Measurements from ENCODE around the gene UBE3C.

DNA sequence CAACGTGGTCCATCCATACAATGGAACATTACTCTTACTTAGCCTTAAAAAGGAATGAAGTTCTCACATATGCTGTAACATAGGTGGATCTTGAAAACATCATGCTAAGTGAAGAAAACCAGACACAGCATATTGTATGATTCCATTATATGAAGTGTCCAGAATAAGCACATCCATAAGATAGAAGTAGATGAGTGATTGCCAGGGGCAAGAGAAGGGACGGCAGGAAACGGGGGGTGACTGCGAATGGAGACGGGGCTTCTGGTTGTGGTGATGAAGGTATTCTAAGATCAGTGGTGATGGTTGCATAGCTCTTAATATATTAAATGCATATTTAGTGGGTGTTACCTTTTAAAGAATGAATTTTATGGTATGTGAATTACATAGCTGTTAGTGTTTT is 29.8 kb downstream of the UBE3C start:
- TF ChIP-seq IKZF4 (CRISPR knock-in tag; IDR thresholded peaks at IDR 0.05; ENCODE audit: borderline replicate concordance, low read depth, not compliant biosample characterization) (no peak), TARDBP (CRISPR knock-in tag; IDR thresholded peaks at IDR 0.05) (no peak), GABPA (IDR thresholded peaks at IDR 0.05; ENCODE audit: low read depth, low read length) (no peak), GABPA (CRISPR knock-in tag; IDR thresholded peaks at IDR 0.05; ENCODE audit: low read depth) (no peak), RAD21 (CRISPR knock-in tag; IDR thresholded peaks at IDR 0.05) (no peak), POLR2AphosphoS2 (IDR thresholded peaks at IDR 0.05; ENCODE audit: low read depth, low read length) (no peak), MEIS2 (CRISPR knock-in tag; IDR thresholded peaks at IDR 0.05) (no peak), NFYB (CRISPR knock-in tag; IDR thresholded peaks at IDR 0.05) (no peak), NCOA5 (CRISPR knock-in tag; IDR thresholded peaks at IDR 0.05) (no peak)
- TF ChIP-seq, protein P1, sequence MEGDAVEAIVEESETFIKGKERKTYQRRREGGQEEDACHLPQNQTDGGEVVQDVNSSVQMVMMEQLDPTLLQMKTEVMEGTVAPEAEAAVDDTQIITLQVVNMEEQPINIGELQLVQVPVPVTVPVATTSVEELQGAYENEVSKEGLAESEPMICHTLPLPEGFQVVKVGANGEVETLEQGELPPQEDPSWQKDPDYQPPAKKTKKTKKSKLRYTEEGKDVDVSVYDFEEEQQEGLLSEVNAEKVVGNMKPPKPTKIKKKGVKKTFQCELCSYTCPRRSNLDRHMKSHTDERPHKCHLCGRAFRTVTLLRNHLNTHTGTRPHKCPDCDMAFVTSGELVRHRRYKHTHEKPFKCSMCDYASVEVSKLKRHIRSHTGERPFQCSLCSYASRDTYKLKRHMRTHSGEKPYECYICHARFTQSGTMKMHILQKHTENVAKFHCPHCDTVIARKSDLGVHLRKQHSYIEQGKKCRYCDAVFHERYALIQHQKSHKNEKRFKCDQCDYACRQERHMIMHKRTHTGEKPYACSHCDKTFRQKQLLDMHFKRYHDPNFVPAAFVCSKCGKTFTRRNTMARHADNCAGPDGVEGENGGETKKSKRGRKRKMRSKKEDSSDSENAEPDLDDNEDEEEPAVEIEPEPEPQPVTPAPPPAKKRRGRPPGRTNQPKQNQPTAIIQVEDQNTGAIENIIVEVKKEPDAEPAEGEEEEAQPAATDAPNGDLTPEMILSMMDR (CRISPR knock-in tag; IDR thresholded peaks at IDR 0.05) = no peak
- TF ChIP-seq, protein P2, sequence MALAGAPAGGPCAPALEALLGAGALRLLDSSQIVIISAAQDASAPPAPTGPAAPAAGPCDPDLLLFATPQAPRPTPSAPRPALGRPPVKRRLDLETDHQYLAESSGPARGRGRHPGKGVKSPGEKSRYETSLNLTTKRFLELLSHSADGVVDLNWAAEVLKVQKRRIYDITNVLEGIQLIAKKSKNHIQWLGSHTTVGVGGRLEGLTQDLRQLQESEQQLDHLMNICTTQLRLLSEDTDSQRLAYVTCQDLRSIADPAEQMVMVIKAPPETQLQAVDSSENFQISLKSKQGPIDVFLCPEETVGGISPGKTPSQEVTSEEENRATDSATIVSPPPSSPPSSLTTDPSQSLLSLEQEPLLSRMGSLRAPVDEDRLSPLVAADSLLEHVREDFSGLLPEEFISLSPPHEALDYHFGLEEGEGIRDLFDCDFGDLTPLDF (CRISPR knock-in tag; IDR thresholded peaks at IDR 0.05) = no peak
- TF ChIP-seq, protein P3, sequence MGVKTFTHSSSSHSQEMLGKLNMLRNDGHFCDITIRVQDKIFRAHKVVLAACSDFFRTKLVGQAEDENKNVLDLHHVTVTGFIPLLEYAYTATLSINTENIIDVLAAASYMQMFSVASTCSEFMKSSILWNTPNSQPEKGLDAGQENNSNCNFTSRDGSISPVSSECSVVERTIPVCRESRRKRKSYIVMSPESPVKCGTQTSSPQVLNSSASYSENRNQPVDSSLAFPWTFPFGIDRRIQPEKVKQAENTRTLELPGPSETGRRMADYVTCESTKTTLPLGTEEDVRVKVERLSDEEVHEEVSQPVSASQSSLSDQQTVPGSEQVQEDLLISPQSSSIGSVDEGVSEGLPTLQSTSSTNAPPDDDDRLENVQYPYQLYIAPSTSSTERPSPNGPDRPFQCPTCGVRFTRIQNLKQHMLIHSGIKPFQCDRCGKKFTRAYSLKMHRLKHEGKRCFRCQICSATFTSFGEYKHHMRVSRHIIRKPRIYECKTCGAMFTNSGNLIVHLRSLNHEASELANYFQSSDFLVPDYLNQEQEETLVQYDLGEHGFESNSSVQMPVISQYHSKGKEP (CRISPR knock-in tag; IDR thresholded peaks at IDR 0.05) = no peak

Data from HepG2 (cell line).